SK-N-SH (cell line): Measurements from ENCODE around the gene HDAC2. TPM values are rescaled to one million over a fixed set of nuclear protein-coding genes. Genes with fewer than 3 reads are reported as not detected.
A peak's percentile ranks its signal among the peaks of the same experiment; 100 is the strongest.

Source experiments
- CTCF ChIA-PET: fragments of 300-600, 350-600 bp; formaldehyde crosslinking; extraction: SDS; loops from one replicate; lab custom pipeline; 2021; lab: Yijun Ruan, JAX
- POLR2A ChIA-PET: fragments of 350-600 bp; sonication (Branson Sonifier 250); formaldehyde crosslinking; extraction: SDS; loops from one replicate; lab custom pipeline; 2020; ENCODE audit warnings: antibody characterized with exemption, inconsistent platforms; lab: Yijun Ruan, JAX
- DNase-seq: peaks from one replicate; pipeline ENCODE4 v3.0.0; 2012
- H2AFZ ChIP-seq: fragments of 200-600 bp; sonication (generic); 2 replicates; pipeline ENCODE4 v1.8.1; 2016; ENCODE audit warnings: antibody characterized with exemption, mild to moderate bottlenecking, low read depth
- H3F3A ChIP-seq: fragments of 200-600 bp; sonication (generic); replicated peaks from 2 replicates; pipeline ENCODE3; 2016; ENCODE audit warnings: antibody characterized with exemption, mild to moderate bottlenecking; ENCODE audit not compliant: insufficient read depth
- H3K27ac ChIP-seq, 2 experiments: fragments of 200-500 bp in 1 of 2; fragments of 200-600 bp in 1 of 2; sonication (Bioruptor generic) in 1 of 2; sonication (generic), shearing (Covaris generic) in 1 of 2; 2 replicates each; pipeline versions ENCODE4 v1.5.1 to v1.6.1; 2014 to 2016; ENCODE audit warnings: low read depth in 2 of 2, inconsistent platforms in 1 of 2, low read length in 1 of 2, mild to moderate bottlenecking in 1 of 2, mixed read lengths in 1 of 2
- H3K27me3 ChIP-seq: fragments of 200-600 bp; sonication (generic), shearing (Covaris generic); 2 replicates; pipeline ENCODE4 v1.6.1; 2016; ENCODE audit warnings: mixed run types; ENCODE audit not compliant: insufficient read depth
- H3K36me3 ChIP-seq, 2 experiments: fragments of 200-500 bp in 1 of 2; fragments of 200-600 bp in 1 of 2; sonication (Bioruptor generic) in 1 of 2; sonication (generic) in 1 of 2; replicated peaks in 1 of 2; 2 replicates each; pipeline versions ENCODE3 to v1.5.1; 2014 to 2016; ENCODE audit warnings: low read length in 1 of 2, mild to moderate bottlenecking in 1 of 2; ENCODE audit not compliant: insufficient read depth in 2 of 2, control insufficient read depth in 1 of 2
- H3K4me1 ChIP-seq, 2 experiments: fragments of 200-500 bp in 1 of 2; fragments of 200-600 bp in 1 of 2; sonication (Bioruptor generic) in 1 of 2; sonication (generic), shearing (Covaris generic) in 1 of 2; 2 replicates each; pipeline versions ENCODE4 v1.5.1 to v1.6.1; 2014 to 2016; ENCODE audit warnings: low read depth in 1 of 2, low read length in 1 of 2, mixed run types in 1 of 2; ENCODE audit not compliant: insufficient read depth in 2 of 2, control insufficient read depth in 1 of 2
- H3K4me2 ChIP-seq: fragments of 200-600 bp; sonication (generic), shearing (Covaris generic); 2 replicates; pipeline ENCODE4 v1.6.1; 2017; ENCODE audit warnings: mixed run types
- H3K4me3 ChIP-seq, 2 experiments: fragments of 200-500 bp in 1 of 2; fragments of 200-600 bp in 1 of 2; sonication (Bioruptor generic) in 1 of 2; sonication (generic), shearing (Covaris generic) in 1 of 2; 2 replicates each; pipeline versions ENCODE4 v1.5.1 to v1.8.1; 2014 to 2016; ENCODE audit warnings: low read depth in 2 of 2, inconsistent platforms in 1 of 2, low read length in 1 of 2, mild to moderate bottlenecking in 1 of 2, mixed read lengths in 1 of 2, moderate library complexity in 1 of 2
- H3K79me2 ChIP-seq: fragments of 200-600 bp; sonication (generic); 2 replicates; pipeline ENCODE4 v1.8.1; 2017; ENCODE audit warnings: mild to moderate bottlenecking; ENCODE audit not compliant: insufficient read depth
- H3K9ac ChIP-seq: fragments of 200-600 bp; sonication (generic); 2 replicates; pipeline ENCODE4 v1.6.1; 2017; ENCODE audit warnings: mixed run types
- H3K9me2 ChIP-seq: fragments of 200-600 bp; sonication (generic); 2 replicates; pipeline ENCODE4 v1.6.1; 2017; ENCODE audit warnings: mixed run types
- H3K9me3 ChIP-seq: fragments of 200-600 bp; sonication (generic); 2 replicates; pipeline ENCODE4 v1.6.1; 2017; ENCODE audit warnings: mixed run types, mild to moderate bottlenecking, moderate library complexity
- H4K20me1 ChIP-seq: fragments of 200-600 bp; sonication (generic); 2 replicates; pipeline ENCODE4 v1.6.1; 2017; ENCODE audit warnings: mild to moderate bottlenecking, mixed run types; ENCODE audit not compliant: insufficient read depth
- CHD2 ChIP-seq: fragments of 150-350 bp; IDR thresholded peaks from 2 replicates; pipeline ENCODE4 v1.6.1; 2018; ENCODE audit warnings: low read length; ENCODE audit not compliant: partially characterized antibody
- EP300 ChIP-seq, 2 experiments: IDR thresholded peaks; 2 replicates each; pipeline versions ENCODE4 v1.4.0 to v1.6.1; 2012; ENCODE audit warnings: borderline replicate concordance in 1 of 2, low read depth in 1 of 2, low read length in 1 of 2
- FOSL2 ChIP-seq: IDR thresholded peaks from 2 replicates; pipeline ENCODE4 v1.4.0; 2012; ENCODE audit warnings: low read depth, mild to moderate bottlenecking, moderate library complexity, borderline replicate concordance
- FOXM1 ChIP-seq: IDR thresholded peaks from 2 replicates; pipeline ENCODE4 v1.4.0; 2012; ENCODE audit warnings: low read depth, mild to moderate bottlenecking
- GABPA ChIP-seq: IDR thresholded peaks from 2 replicates; pipeline ENCODE4 v1.4.0; 2012; ENCODE audit warnings: low read depth, mild to moderate bottlenecking
- GATA2 ChIP-seq: sonication (generic); formaldehyde crosslinking; IDR thresholded peaks from 2 replicates; pipeline ENCODE4 v1.5.0; 2020; ENCODE audit warnings: mild to moderate bottlenecking, missing genetic modification reagents
- JUND ChIP-seq: IDR thresholded peaks from 2 replicates; pipeline ENCODE4 v1.4.0; 2012
- MAX ChIP-seq: IDR thresholded peaks from 2 replicates; pipeline ENCODE4 v1.4.0; 2012; ENCODE audit warnings: low read depth
- NRF1 ChIP-seq: IDR thresholded peaks from 2 replicates; pipeline ENCODE4 v1.6.1; 2012; ENCODE audit warnings: low read depth, mild to moderate bottlenecking, low read length
- POLR2AphosphoS5 ChIP-seq: IDR thresholded peaks from 2 replicates; pipeline ENCODE4 v1.6.1; 2012; ENCODE audit warnings: low read depth, low read length
- RAD21 ChIP-seq: IDR thresholded peaks from 2 replicates; pipeline ENCODE4 v1.6.1; 2012; ENCODE audit warnings: mild to moderate bottlenecking, low read length
- RCOR1 ChIP-seq: fragments of 150-350 bp; IDR thresholded peaks from 2 replicates; pipeline ENCODE4 v1.6.1; 2017; ENCODE audit warnings: antibody characterized with exemption, low read length
- SIN3A ChIP-seq: IDR thresholded peaks from 2 replicates; pipeline ENCODE4 v1.6.1; 2012; ENCODE audit warnings: low read depth, mild to moderate bottlenecking, low read length, moderate library complexity, borderline replicate concordance
- TAF1 ChIP-seq: IDR thresholded peaks from 2 replicates; pipeline ENCODE4 v1.6.1; 2012; ENCODE audit warnings: low read depth, mild to moderate bottlenecking, low read length, moderate library complexity, borderline replicate concordance
- TEAD4 ChIP-seq: IDR thresholded peaks from 2 replicates; pipeline ENCODE4 v1.4.0; 2012; ENCODE audit warnings: mild to moderate bottlenecking, borderline replicate concordance; ENCODE audit not compliant: insufficient read depth
- YY1 ChIP-seq: IDR thresholded peaks from 2 replicates; pipeline ENCODE4 v1.4.0; 2012; ENCODE audit warnings: low read depth, mild to moderate bottlenecking
- polyA plus RNA-seq, 3 experiments: library from polyadenylated mRNA; depleted of rRNA; stranded (reverse); fragments of >200 nt; gene quantifications; 2 replicates each; pipeline ENCODE4 v1.2.3, GENCODE V29; 2012
- TF ChIP-seq, protein P1 (sequence below): IDR thresholded peaks from 2 replicates; pipeline ENCODE4; 2012
- TF ChIP-seq, protein P2 (sequence below): IDR thresholded peaks from 2 replicates; pipeline ENCODE4 v1.4.0; 2012; ENCODE audit warnings: low read depth, borderline replicate concordance
- TF ChIP-seq, protein P3 (sequence below): IDR thresholded peaks from 2 replicates; pipeline ENCODE4 v1.6.1; 2012; ENCODE audit warnings: mild to moderate bottlenecking, low read depth, low read length, moderate library complexity
- TF ChIP-seq, protein P4 (sequence below): fragments of 200-600 bp; sonication (generic); IDR thresholded peaks from 2 replicates; pipeline ENCODE4 v1.6.1; 2017; ENCODE audit warnings: antibody characterized with exemption, mild to moderate bottlenecking, moderate library complexity

Gene HDAC2
- polyA plus RNA-seq, 1 of the 3 experiments (the other 2 are of a cell fraction) = 90.4 TPM

DNA sequence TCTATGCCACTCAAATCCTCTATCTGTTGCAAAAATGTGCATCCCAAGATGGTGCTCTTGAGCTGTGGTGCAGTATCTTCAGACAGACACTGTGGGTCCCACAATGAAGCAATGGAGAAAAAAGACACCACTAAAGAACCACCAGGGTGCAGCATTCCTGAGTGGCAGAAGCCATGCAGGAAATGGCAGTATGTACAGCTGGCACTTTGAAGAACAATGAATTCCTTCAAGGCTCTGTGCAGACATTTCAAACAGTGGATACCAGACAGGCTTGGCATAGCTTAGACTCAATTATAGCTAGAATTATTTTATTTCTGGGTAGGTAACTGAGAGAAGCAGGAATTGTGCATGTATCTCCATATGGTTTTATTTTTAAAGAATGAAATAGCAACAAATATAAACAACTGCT is 24.0 kb upstream of the HDAC2 start (continued):
- TF ChIP-seq, protein P1, sequence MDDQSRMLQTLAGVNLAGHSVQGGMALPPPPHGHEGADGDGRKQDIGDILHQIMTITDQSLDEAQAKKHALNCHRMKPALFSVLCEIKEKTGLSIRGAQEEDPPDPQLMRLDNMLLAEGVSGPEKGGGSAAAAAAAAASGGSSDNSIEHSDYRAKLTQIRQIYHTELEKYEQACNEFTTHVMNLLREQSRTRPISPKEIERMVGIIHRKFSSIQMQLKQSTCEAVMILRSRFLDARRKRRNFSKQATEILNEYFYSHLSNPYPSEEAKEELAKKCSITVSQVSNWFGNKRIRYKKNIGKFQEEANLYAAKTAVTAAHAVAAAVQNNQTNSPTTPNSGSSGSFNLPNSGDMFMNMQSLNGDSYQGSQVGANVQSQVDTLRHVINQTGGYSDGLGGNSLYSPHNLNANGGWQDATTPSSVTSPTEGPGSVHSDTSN = peak; percentile 62
- no peak for TF ChIP-seq TAF1
- no peak for TF ChIP-seq POLR2AphosphoS5
- TF ChIP-seq, protein P2, sequence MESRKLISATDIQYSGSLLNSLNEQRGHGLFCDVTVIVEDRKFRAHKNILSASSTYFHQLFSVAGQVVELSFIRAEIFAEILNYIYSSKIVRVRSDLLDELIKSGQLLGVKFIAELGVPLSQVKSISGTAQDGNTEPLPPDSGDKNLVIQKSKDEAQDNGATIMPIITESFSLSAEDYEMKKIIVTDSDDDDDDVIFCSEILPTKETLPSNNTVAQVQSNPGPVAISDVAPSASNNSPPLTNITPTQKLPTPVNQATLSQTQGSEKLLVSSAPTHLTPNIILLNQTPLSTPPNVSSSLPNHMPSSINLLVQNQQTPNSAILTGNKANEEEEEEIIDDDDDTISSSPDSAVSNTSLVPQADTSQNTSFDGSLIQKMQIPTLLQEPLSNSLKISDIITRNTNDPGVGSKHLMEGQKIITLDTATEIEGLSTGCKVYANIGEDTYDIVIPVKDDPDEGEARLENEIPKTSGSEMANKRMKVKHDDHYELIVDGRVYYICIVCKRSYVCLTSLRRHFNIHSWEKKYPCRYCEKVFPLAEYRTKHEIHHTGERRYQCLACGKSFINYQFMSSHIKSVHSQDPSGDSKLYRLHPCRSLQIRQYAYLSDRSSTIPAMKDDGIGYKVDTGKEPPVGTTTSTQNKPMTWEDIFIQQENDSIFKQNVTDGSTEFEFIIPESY = no peak
- TF ChIP-seq, protein P3, sequence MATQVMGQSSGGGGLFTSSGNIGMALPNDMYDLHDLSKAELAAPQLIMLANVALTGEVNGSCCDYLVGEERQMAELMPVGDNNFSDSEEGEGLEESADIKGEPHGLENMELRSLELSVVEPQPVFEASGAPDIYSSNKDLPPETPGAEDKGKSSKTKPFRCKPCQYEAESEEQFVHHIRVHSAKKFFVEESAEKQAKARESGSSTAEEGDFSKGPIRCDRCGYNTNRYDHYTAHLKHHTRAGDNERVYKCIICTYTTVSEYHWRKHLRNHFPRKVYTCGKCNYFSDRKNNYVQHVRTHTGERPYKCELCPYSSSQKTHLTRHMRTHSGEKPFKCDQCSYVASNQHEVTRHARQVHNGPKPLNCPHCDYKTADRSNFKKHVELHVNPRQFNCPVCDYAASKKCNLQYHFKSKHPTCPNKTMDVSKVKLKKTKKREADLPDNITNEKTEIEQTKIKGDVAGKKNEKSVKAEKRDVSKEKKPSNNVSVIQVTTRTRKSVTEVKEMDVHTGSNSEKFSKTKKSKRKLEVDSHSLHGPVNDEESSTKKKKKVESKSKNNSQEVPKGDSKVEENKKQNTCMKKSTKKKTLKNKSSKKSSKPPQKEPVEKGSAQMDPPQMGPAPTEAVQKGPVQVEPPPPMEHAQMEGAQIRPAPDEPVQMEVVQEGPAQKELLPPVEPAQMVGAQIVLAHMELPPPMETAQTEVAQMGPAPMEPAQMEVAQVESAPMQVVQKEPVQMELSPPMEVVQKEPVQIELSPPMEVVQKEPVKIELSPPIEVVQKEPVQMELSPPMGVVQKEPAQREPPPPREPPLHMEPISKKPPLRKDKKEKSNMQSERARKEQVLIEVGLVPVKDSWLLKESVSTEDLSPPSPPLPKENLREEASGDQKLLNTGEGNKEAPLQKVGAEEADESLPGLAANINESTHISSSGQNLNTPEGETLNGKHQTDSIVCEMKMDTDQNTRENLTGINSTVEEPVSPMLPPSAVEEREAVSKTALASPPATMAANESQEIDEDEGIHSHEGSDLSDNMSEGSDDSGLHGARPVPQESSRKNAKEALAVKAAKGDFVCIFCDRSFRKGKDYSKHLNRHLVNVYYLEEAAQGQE = no peak
- TF ChIP-seq NRF1 = no peak
- TF ChIP-seq CHD2 = no peak
- no peak; the same call in 1 of the 2 replicates for TF ChIP-seq SIN3A
- no peak for TF ChIP-seq GATA2 (CRISPR knock-in tag)
- no peak for TF ChIP-seq GABPA

- Histone ChIP-seq H3K36me3 (no peaks in the 10 kb centered on the region), H3K9ac (no peak overlapping the region), H3K9me2 (no peaks in the 10 kb centered on the region), H3K4me1 (no peaks in the 10 kb centered on the region), H4K20me1 (no peaks in the 10 kb centered on the region), H3K27ac (no peak overlapping the region), H3K27me3 (no peaks in the 10 kb centered on the region), H3K4me3 (no peak overlapping the region), H3K4me2 (no peak overlapping the region), H2AFZ (no peak overlapping the region), H3K79me2 (no peaks in the 10 kb centered on the region), H3F3A (no peaks in the 10 kb centered on the region), H3K9me3 (no peaks in the 10 kb centered on the region)
- no peak for DNase-seq
- no peak for TF ChIP-seq TEAD4
- no peak for TF ChIP-seq EP300 (IDR thresholded peaks at IDR 0.05; ENCODE audit: borderline replicate concordance in 1 of 2, low read depth in 1 of 2, low read length in 1 of 2)
- TF ChIP-seq, protein P4, sequence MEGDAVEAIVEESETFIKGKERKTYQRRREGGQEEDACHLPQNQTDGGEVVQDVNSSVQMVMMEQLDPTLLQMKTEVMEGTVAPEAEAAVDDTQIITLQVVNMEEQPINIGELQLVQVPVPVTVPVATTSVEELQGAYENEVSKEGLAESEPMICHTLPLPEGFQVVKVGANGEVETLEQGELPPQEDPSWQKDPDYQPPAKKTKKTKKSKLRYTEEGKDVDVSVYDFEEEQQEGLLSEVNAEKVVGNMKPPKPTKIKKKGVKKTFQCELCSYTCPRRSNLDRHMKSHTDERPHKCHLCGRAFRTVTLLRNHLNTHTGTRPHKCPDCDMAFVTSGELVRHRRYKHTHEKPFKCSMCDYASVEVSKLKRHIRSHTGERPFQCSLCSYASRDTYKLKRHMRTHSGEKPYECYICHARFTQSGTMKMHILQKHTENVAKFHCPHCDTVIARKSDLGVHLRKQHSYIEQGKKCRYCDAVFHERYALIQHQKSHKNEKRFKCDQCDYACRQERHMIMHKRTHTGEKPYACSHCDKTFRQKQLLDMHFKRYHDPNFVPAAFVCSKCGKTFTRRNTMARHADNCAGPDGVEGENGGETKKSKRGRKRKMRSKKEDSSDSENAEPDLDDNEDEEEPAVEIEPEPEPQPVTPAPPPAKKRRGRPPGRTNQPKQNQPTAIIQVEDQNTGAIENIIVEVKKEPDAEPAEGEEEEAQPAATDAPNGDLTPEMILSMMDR = no peak
- no peak for TF ChIP-seq FOXM1
- no peak for TF ChIP-seq RCOR1
- no peak for TF ChIP-seq JUND
- no peak for TF ChIP-seq FOSL2
- no peak for TF ChIP-seq RAD21
- no peak for TF ChIP-seq YY1
- TF ChIP-seq MAX = no peak
- TF ChIP-seq, protein P3 = no peak
- POLR2A ChIA-PET = no interaction called here
- CTCF ChIA-PET = interaction anchor here (0.8 to 1.6 kb wide), 2 partner anchors 13 to 16 kb away, joined by 3 to 8 read pairs; no protein-coding TSS in a partner anchor
Measured at GRCh38 chr6:113989675-113990074, 18.7 kb upstream of the HDAC2 start.
